A549 (cell line): Measurements from ENCODE around the gene TREM1. TPM values are rescaled to one million over a fixed set of nuclear protein-coding genes. Genes with fewer than 3 reads are reported as not detected.

ENCODE experiments used
- ATAC-seq, 2 experiments: fragments of 200-7000 bp in 1 of 2; fragments of >200 bp in 1 of 2; cut with Nextera tagmentation in 1 of 2; cut with Tn5 transposase in 1 of 2; 3 replicates each; pipeline versions ENCODE4 v1.8.0 to v1.9.1; 2018 to 2020; ENCODE audit warnings: mild to moderate bottlenecking in 1 of 2, moderate library complexity in 1 of 2
- CTCF ChIA-PET: fragments of 300-600 bp; sonication (Branson Sonifier 250); formaldehyde crosslinking; extraction: SDS; loops from one replicate; lab custom pipeline; 2021; ENCODE audit warnings: antibody characterized with exemption, inconsistent platforms; lab: Yijun Ruan, JAX
- POLR2A ChIA-PET: fragments of 350-600 bp; formaldehyde crosslinking; extraction: SDS; loops from one replicate; lab custom pipeline; 2021; ENCODE audit warnings: antibody characterized with exemption, inconsistent platforms; lab: Yijun Ruan, JAX
- DNase-seq, 2 experiments: peaks; one replicate each; pipeline versions ENCODE4 v3.0.0 to v3.0.0-alpha.2; 2011 to 2016; ENCODE audit warnings: low read depth in 1 of 2, low spot score in 1 of 2
- FAIRE-seq: peaks from 2 replicates; lab custom pipeline; 2011; peaks lifted over from hg19 to GRCh38; lab: Jason Lieb, UNC
- H3K27ac ChIP-seq, 2 experiments: fragments of >200 bp; sonication (Bioruptor Twin); formaldehyde crosslinking; 3 replicates each; pipeline ENCODE4 v1.5.1; 2016 to 2017
- H3K4me1 ChIP-seq: fragments of >200 bp; sonication (Bioruptor Twin); formaldehyde crosslinking; 3 replicates; pipeline ENCODE4 v1.6.1; 2016
- H3K4me2 ChIP-seq: fragments of >200 bp; sonication (Bioruptor Twin); formaldehyde crosslinking; 3 replicates; pipeline ENCODE4 v1.6.1; 2016
- H3K4me3 ChIP-seq: fragments of >200 bp; sonication (Bioruptor Twin); formaldehyde crosslinking; 3 replicates; pipeline ENCODE4 v1.5.1; 2016
- H3K9me3 ChIP-seq: fragments of >200 bp; sonication (Bioruptor Twin); formaldehyde crosslinking; 3 replicates; pipeline ENCODE4 v1.6.1; 2016
- ATOH8 ChIP-seq: fragments of 250-450 bp; sonication (Bioruptor Pico); IDR thresholded peaks from 2 replicates; pipeline ENCODE4 v1.5.0; 2020; ENCODE audit warnings: low read depth, mild to moderate bottlenecking, moderate library complexity
- BCL3 ChIP-seq: fragments of >200 bp; sonication (Bioruptor Twin); formaldehyde crosslinking; IDR thresholded peaks from 3 replicates; pipeline ENCODE4 v1.6.1; 2016
- BHLHE40 ChIP-seq: IDR thresholded peaks from 2 replicates; pipeline ENCODE4 v1.6.1; 2012; ENCODE audit warnings: low read depth, low read length, inconsistent platforms
- CEBPB ChIP-seq, 2 experiments: fragments of >200 bp in 1 of 2; sonication (Bioruptor Twin) in 1 of 2; formaldehyde crosslinking in 1 of 2; IDR thresholded peaks; 2 replicates each; pipeline ENCODE4 v1.6.1; 2012 to 2016
- EHMT2 ChIP-seq: fragments of 200-600 bp; sonication (generic); IDR thresholded peaks from 2 replicates; pipeline ENCODE4 v1.6.1; 2016; ENCODE audit warnings: antibody characterized with exemption, low read depth, mild to moderate bottlenecking, moderate library complexity
- EP300 ChIP-seq, 2 experiments: fragments of >200 bp; sonication (Bioruptor Twin); formaldehyde crosslinking; IDR thresholded peaks; 2 replicates in 1 of 2; 3 replicates in 1 of 2; pipeline ENCODE4 v1.6.1; 2016 to 2017
- ESRRA ChIP-seq: fragments of 150-350 bp; IDR thresholded peaks from 2 replicates; pipeline ENCODE4 v1.6.1; 2014; ENCODE audit warnings: mild to moderate bottlenecking, low read length, borderline replicate concordance
- GATA3 ChIP-seq: IDR thresholded peaks from 2 replicates; pipeline ENCODE4 v1.6.1; 2012; ENCODE audit warnings: borderline replicate concordance
- HDAC2 ChIP-seq: fragments of 200-600 bp; sonication (generic); IDR thresholded peaks from 2 replicates; pipeline ENCODE4 v1.6.1; 2016
- HES2 ChIP-seq: fragments of >200 bp; sonication (Bioruptor Twin); formaldehyde crosslinking; IDR thresholded peaks from 2 replicates; pipeline ENCODE4 v1.6.1; 2016
- HEYL ChIP-seq: fragments of 250-450 bp; sonication (Bioruptor Pico); IDR thresholded peaks from 2 replicates; pipeline ENCODE4 v1.8.0; 2021; ENCODE audit warnings: mild to moderate bottlenecking, moderate library complexity
- HOXA7 ChIP-seq: fragments of 250-450 bp; sonication (Bioruptor Pico); IDR thresholded peaks from 2 replicates; pipeline ENCODE4 v1.5.0; 2020; ENCODE audit warnings: mild to moderate bottlenecking, moderate library complexity
- HOXB13 ChIP-seq: fragments of 250-450 bp; sonication (Bioruptor Pico); IDR thresholded peaks from 2 replicates; pipeline ENCODE4 v1.5.0; 2020; ENCODE audit warnings: low read depth, mild to moderate bottlenecking, moderate library complexity
- JUN ChIP-seq, 2 experiments: fragments of >200 bp; sonication (Bioruptor Twin); formaldehyde crosslinking; IDR thresholded peaks; 2 replicates in 1 of 2; 3 replicates in 1 of 2; pipeline ENCODE4 v1.6.1; 2016 to 2017
- NFE2L2 ChIP-seq: fragments of 150-350 bp; conservative IDR thresholded peaks from 2 replicates; pipeline ENCODE4 v1.6.1; 2014; ENCODE audit warnings: low read length
- NPAS2 ChIP-seq: fragments of 250-450 bp; sonication (Bioruptor Pico); IDR thresholded peaks from 2 replicates; pipeline ENCODE4 v1.8.0; 2022; ENCODE audit warnings: mild to moderate bottlenecking, moderate library complexity, borderline replicate concordance
- NR3C1 ChIP-seq: fragments of >200 bp; sonication (Bioruptor Twin); formaldehyde crosslinking; IDR thresholded peaks from 3 replicates; pipeline ENCODE4 v1.6.1; 2017
- RAD21 ChIP-seq, 2 experiments: fragments of >200 bp in 1 of 2; sonication (Bioruptor Twin) in 1 of 2; formaldehyde crosslinking in 1 of 2; IDR thresholded peaks in 1 of 2; conservative IDR thresholded peaks in 1 of 2; 2 replicates in 1 of 2; 3 replicates in 1 of 2; pipeline ENCODE4 v1.6.1; 2012 to 2018; ENCODE audit warnings: inconsistent platforms in 1 of 2
- SMC3 ChIP-seq: fragments of >200 bp; sonication (Bioruptor Twin); formaldehyde crosslinking; IDR thresholded peaks from 3 replicates; pipeline ENCODE4 v1.6.1; 2018; ENCODE audit warnings: inconsistent platforms
- TFCP2L1 ChIP-seq: fragments of 250-450 bp; sonication (Bioruptor Pico); IDR thresholded peaks from 2 replicates; pipeline ENCODE4 v1.5.0; 2021; ENCODE audit warnings: mild to moderate bottlenecking
- ZC3H11A ChIP-seq: fragments of 450-650 bp; IDR thresholded peaks from 2 replicates; pipeline ENCODE4 v1.6.1; 2014; ENCODE audit warnings: antibody characterized with exemption, mild to moderate bottlenecking
- ZFP36 ChIP-seq: fragments of 450-650 bp; IDR thresholded peaks from 2 replicates; pipeline ENCODE4 v1.6.1; 2014; ENCODE audit warnings: borderline replicate concordance; ENCODE audit not compliant: partially characterized antibody
- ZNF302 ChIP-seq: fragments of 250-450 bp; sonication (Bioruptor Pico); IDR thresholded peaks from 2 replicates; pipeline ENCODE4 v1.9.0; 2021; ENCODE audit warnings: inconsistent platforms, mild to moderate bottlenecking, moderate library complexity
- WGBS: methylation state at CpG from one replicate; pipeline ENCODE4 v1.1.6; 2017; ENCODE audit errors: missing lambda C conversion rate; 5-methylcytosine and 5-hydroxymethylcytosine counted together
- polyA plus RNA-seq, 4 experiments: library from polyadenylated mRNA; depleted of rRNA in 3 of 4; stranded (reverse); fragments of >200 nt; fragmentation: RNase III in 1 of 4; extraction: RNeasy Plus Mini Kit Qiagen cat#74134 plus additional on column Dnase treatment in 1 of 4; gene quantifications; 2 replicates in 3 of 4; 3 replicates in 1 of 4; pipeline ENCODE4 v1.2.3, GENCODE V29; 2011 to 2017

The TREM1 gene
- polyA plus RNA-seq, 2 of the 4 experiments (the other 2 are of a cell fraction): not detected

GRCh38 chr6:41262401-41262800, 24.1 kb downstream of the TREM1 start:
- DNase-seq: no peak
- no peak for TF ChIP-seq SMC3
- no peak for TF ChIP-seq EHMT2
- no peak for TF ChIP-seq HOXB13 (CRISPR knock-in tag)
- TF ChIP-seq ZC3H11A: no peak
- no peak for TF ChIP-seq NPAS2 (CRISPR knock-in tag)
- no peak for TF ChIP-seq HES2
- no peak for TF ChIP-seq HDAC2
- TF ChIP-seq HOXA7 (CRISPR knock-in tag): no peak
- TF ChIP-seq BHLHE40: no peak
- TF ChIP-seq ZNF302 (CRISPR knock-in tag): no peak
- TF ChIP-seq GATA3: no peak
- TF ChIP-seq EP300 (IDR thresholded peaks at IDR 0.05): no peak
- no peak for TF ChIP-seq ESRRA
- Histone ChIP-seq H3K9me3 (peaks cover 3% of the 10 kb centered on the region; the same call in 2 of the 3 replicates), H3K4me3 (no peak overlapping the region), H3K4me2 (no peak overlapping the region), H3K4me1 (no peaks in the 10 kb centered on the region), H3K27ac (no peak overlapping the region)
- FAIRE-seq: no peak
- CTCF ChIA-PET: no interaction called here
- POLR2A ChIA-PET: no interaction called here
- ATAC-seq: no peak
- whole genome bisulfite sequencing: 16% methylated on average over 2 of the region's 2 CpGs

- H3K4me3 ChIP-seq: no peak overlapping the region
- no peaks in the 10 kb centered on the region; the same call in 1 of the 3 replicates for H3K9me3 ChIP-seq
- ChIA-PET POLR2A (no interaction called here), CTCF (interaction anchor here (1.0 to 1.8 kb wide), 2 partner anchors 20 to 61 kb away, joined by 4 to 5 read pairs; no protein-coding TSS in a partner anchor)
- H3K4me1 ChIP-seq: no peaks in the 10 kb centered on the region
- H3K4me2 ChIP-seq: no peak overlapping the region
- no peak for DNase-seq
- H3K27ac ChIP-seq: no peak overlapping the region
- FAIRE-seq: no peak
- TF ChIP-seq TFCP2L1 (CRISPR knock-in tag): no peak
- WGBS: 0% methylated on average over 1 of the region's 1 CpG
- no peak for ATAC-seq
Observed at GRCh38 chr6:41258196-41258493, 28.3 kb downstream of the TREM1 start.

- no peak for ATAC-seq
- 44% methylated on average over 2 of the region's 2 CpGs for WGBS
- no peak overlapping the region for H3K4me2 ChIP-seq
Observed at GRCh38 chr6:41257369-41258195, 28.9 kb downstream of the TREM1 start.

More at GRCh38 chr6:41257369-41258195, 28.9 kb downstream of the TREM1 start:
- TF ChIP-seq CEBPB (IDR thresholded peaks at IDR 0.05): no peak
- TF ChIP-seq ZFP36: no peak
- no peak for TF ChIP-seq RAD21 (conservative IDR thresholded peaks at IDR 0.05 in 1 of 2, IDR thresholded peaks at IDR 0.05 in 1 of 2)
- no peak for TF ChIP-seq NPAS2 (CRISPR knock-in tag)
- no peak for TF ChIP-seq ATOH8 (CRISPR knock-in tag)
- TF ChIP-seq HDAC2: no peak
- no peak for TF ChIP-seq NFE2L2
- no peak for TF ChIP-seq BCL3
- TF ChIP-seq HEYL (CRISPR knock-in tag): no peak
- TF ChIP-seq NR3C1: no peak
- no peak for TF ChIP-seq HES2
- TF ChIP-seq JUN (IDR thresholded peaks at IDR 0.05): no peak
- no peak for TF ChIP-seq ESRRA
- TF ChIP-seq, all 56 proteins: peak for 0
- ChIA-PET CTCF (interaction anchor here (1.0 to 1.8 kb wide), 2 partner anchors 21 to 62 kb away, joined by 4 to 5 read pairs; no protein-coding TSS in a partner anchor), POLR2A (no interaction called here)
- Histone ChIP-seq H3K4me1 (no peaks in the 10 kb centered on the region), H3K9me3 (no peaks in the 10 kb centered on the region; the same call in 1 of the 3 replicates), H3K27ac (no peak overlapping the region), H3K4me3 (no peak overlapping the region)
- DNase-seq: no peak
- no peak for FAIRE-seq
